SU-DHL-6 (cell line): ENCODE data around the gene MICAL3.

Source experiments
- H2AFZ ChIP-seq: fragments of 200-600 bp; sonication (generic); 2 replicates; pipeline ENCODE4 v1.6.1; 2014; ENCODE audit warnings: low read depth, mild to moderate bottlenecking, moderate library complexity, mixed read lengths, antibody characterized with exemption, low read length; ENCODE audit not compliant: severe bottlenecking
- H3F3A ChIP-seq: fragments of 200-600 bp; shearing (Covaris generic); 2 replicates; pipeline ENCODE4 v1.6.0; 2016; ENCODE audit warnings: antibody characterized with exemption, mild to moderate bottlenecking; ENCODE audit not compliant: insufficient read depth
- H3K27ac ChIP-seq: fragments of 200-600 bp; sonication (generic); 2 replicates; pipeline ENCODE4 v1.5.1; 2016; ENCODE audit warnings: low read depth, mild to moderate bottlenecking, low read length, moderate library complexity, mixed read lengths
- H3K27me3 ChIP-seq: fragments of 200-600 bp; sonication (generic), shearing (Covaris generic); 2 replicates; pipeline ENCODE4 v1.6.0; 2014; ENCODE audit warnings: mild to moderate bottlenecking, low read length
- H3K36me3 ChIP-seq: fragments of 200-600 bp; sonication (generic); 2 replicates; pipeline ENCODE4 v1.6.1; 2014; ENCODE audit warnings: mild to moderate bottlenecking, low read length, mixed read lengths
- H3K4me2 ChIP-seq: fragments of 300-600, 200-600 bp; shearing (Covaris generic), sonication (generic); 2 replicates; pipeline ENCODE4 v1.6.0; 2014; ENCODE audit warnings: low read length, low read depth, mild to moderate bottlenecking; ENCODE audit not compliant: poor library complexity, severe bottlenecking
- H3K4me3 ChIP-seq: fragments of 200-600 bp; sonication (generic); 2 replicates; pipeline ENCODE4 v1.5.1; 2014; ENCODE audit warnings: antibody characterized with exemption, low read length, mild to moderate bottlenecking, mixed read lengths; ENCODE audit not compliant: insufficient read depth, poor library complexity, severe bottlenecking
- H3K79me2 ChIP-seq: fragments of 200-600 bp; sonication (generic); 2 replicates; pipeline ENCODE4 v1.6.1; 2014; ENCODE audit warnings: mild to moderate bottlenecking, low read length, moderate library complexity; ENCODE audit not compliant: insufficient read depth
- H3K9ac ChIP-seq: fragments of 200-600 bp; sonication (generic); 2 replicates; pipeline ENCODE4 v1.7.0; 2014; ENCODE audit warnings: mild to moderate bottlenecking, low read length
- H3K9me2 ChIP-seq: fragments of 200-600 bp; sonication (generic); replicated peaks from 2 replicates; pipeline ENCODE4 v1.6.1; 2014; ENCODE audit warnings: low read length; ENCODE audit not compliant: insufficient read depth
- H3K9me3 ChIP-seq: fragments of 200-600 bp; sonication (generic); 2 replicates; pipeline ENCODE4 v1.6.1; 2014; ENCODE audit warnings: low read length, mixed read lengths; ENCODE audit not compliant: insufficient read depth
- H4K20me1 ChIP-seq: fragments of 200-600 bp; sonication (generic); 2 replicates; pipeline ENCODE4 v1.6.1; 2014; ENCODE audit warnings: low read depth, mild to moderate bottlenecking, antibody characterized with exemption, low read length, moderate library complexity, mixed read lengths
- EZH2phosphoT487 ChIP-seq: fragments of 200-600 bp; sonication (generic), shearing (Covaris generic); conservative IDR thresholded peaks from 2 replicates; pipeline ENCODE4 v1.6.1; 2018; ENCODE audit warnings: mild to moderate bottlenecking, antibody characterized with exemption, low read length, moderate library complexity, mixed read lengths
- TF ChIP-seq, protein P1 (sequence below): fragments of 200-600 bp; sonication (generic); IDR thresholded peaks from one replicate; pipeline ENCODE4 v1.5.1; 2017; ENCODE audit warnings: antibody characterized with exemption, mild to moderate bottlenecking, low read length, moderate library complexity; ENCODE audit not compliant: insufficient read depth, poor library complexity, severe bottlenecking

MICAL3 gene

DNA sequence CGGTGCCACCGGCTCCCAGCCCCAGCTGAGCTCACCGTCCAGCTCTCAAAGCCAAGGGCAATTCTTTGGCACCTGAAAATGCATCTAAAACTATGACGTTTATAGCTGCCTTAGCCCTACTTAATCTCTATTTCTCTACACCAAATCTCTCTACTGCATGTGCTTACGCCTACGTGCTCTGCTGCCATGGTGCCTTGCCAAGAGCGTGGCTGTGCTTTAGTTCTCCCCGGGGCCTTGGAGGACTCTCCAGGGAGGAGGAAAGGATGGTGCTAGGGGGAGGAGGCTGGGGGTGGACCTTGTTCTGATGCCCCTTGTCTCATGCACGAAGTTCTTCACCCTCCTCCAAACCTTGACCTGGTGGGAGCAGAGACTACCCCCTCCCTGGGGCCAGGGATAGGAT is 241.0 kb downstream of the MICAL3 start:
- no peaks in the 10 kb centered on the region for H3K79me2 ChIP-seq
- TF ChIP-seq, protein P1, sequence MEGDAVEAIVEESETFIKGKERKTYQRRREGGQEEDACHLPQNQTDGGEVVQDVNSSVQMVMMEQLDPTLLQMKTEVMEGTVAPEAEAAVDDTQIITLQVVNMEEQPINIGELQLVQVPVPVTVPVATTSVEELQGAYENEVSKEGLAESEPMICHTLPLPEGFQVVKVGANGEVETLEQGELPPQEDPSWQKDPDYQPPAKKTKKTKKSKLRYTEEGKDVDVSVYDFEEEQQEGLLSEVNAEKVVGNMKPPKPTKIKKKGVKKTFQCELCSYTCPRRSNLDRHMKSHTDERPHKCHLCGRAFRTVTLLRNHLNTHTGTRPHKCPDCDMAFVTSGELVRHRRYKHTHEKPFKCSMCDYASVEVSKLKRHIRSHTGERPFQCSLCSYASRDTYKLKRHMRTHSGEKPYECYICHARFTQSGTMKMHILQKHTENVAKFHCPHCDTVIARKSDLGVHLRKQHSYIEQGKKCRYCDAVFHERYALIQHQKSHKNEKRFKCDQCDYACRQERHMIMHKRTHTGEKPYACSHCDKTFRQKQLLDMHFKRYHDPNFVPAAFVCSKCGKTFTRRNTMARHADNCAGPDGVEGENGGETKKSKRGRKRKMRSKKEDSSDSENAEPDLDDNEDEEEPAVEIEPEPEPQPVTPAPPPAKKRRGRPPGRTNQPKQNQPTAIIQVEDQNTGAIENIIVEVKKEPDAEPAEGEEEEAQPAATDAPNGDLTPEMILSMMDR = no peak
- TF ChIP-seq EZH2phosphoT487 = no peak
- no peaks in the 10 kb centered on the region for H4K20me1 ChIP-seq

DNA sequence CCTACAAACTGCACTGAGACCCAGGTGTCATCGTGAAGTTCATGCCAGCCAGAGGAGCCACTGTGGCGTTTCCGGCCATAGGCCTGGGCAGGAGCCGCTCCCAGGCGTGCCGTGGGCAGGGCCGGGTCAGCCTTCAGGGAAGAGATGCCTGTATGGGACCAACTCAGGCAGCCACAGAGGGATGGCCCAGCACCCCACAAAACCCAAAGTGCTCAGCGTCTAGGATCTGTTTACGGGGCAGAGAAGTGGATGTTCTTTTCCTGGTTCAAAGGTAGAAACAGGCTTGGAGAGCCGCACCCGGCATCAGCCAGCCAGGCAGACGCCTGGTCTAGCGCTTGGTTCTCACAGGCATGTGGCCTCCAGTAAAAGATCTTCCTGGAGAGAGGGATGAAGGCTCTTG is 241.7 kb downstream of the MICAL3 start:
- no peaks in the 10 kb centered on the region for H4K20me1 ChIP-seq
- H3K36me3 ChIP-seq = no peaks in the 10 kb centered on the region
- H2AFZ ChIP-seq = no peak overlapping the region
- H3K9me3 ChIP-seq = no peaks in the 10 kb centered on the region
- no peak for TF ChIP-seq EZH2phosphoT487
- TF ChIP-seq, protein P1 = no peak
- H3K4me2 ChIP-seq = no peak overlapping the region
- no peaks in the 10 kb centered on the region for H3K79me2 ChIP-seq
- H3K27ac ChIP-seq = no peak overlapping the region
- no peak overlapping the region for H3K4me3 ChIP-seq
- no peaks in the 10 kb centered on the region for H3K9me2 ChIP-seq
- no peaks in the 10 kb centered on the region for H3F3A ChIP-seq
- no peaks in the 10 kb centered on the region for H3K27me3 ChIP-seq
- H3K9ac ChIP-seq = no peak overlapping the region

More for the DNA sequence above, 241.0 kb downstream of the MICAL3 start:
- Histone ChIP-seq H3F3A (no peaks in the 10 kb centered on the region), H3K27ac (no peak overlapping the region), H3K4me2 (no peak overlapping the region), H3K9me3 (no peaks in the 10 kb centered on the region), H3K27me3 (no peaks in the 10 kb centered on the region), H3K9me2 (no peaks in the 10 kb centered on the region), H3K9ac (no peak overlapping the region), H3K4me3 (no peak overlapping the region), H2AFZ (no peak overlapping the region), H3K36me3 (no peaks in the 10 kb centered on the region)

DNA sequence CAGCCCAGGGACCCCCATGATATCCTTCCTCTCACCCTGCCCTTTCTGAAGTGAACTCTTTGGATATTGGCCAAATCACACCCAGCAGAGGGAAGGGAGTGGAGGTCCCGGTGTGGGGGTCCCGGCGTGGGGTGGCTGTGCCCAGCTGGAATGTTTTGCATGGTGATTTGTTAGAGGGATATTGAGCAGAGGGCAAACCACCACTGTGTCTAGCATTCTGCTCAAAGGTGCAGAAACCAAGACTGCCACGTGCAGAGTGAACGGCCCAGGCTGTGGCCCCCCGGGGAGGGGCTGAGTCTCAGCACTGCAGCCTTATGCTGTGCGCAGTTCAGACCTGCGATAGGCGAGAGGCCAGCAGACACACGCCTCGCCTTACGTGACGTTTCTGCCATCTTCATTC is 242.2 kb downstream of the MICAL3 start:
- Histone ChIP-seq H3K36me3 (no peaks in the 10 kb centered on the region), H3K79me2 (no peaks in the 10 kb centered on the region), H2AFZ (no peak overlapping the region), H3K4me3 (no peak overlapping the region), H3K9me2 (no peaks in the 10 kb centered on the region), H3F3A (no peaks in the 10 kb centered on the region), H3K27me3 (no peaks in the 10 kb centered on the region), H3K9ac (no peak overlapping the region), H3K9me3 (no peaks in the 10 kb centered on the region), H3K27ac (no peak overlapping the region), H3K4me2 (no peak overlapping the region), H4K20me1 (no peaks in the 10 kb centered on the region)
- no peak for TF ChIP-seq EZH2phosphoT487
- TF ChIP-seq, protein P1 = no peak
